HG02970 (cell line): ENCODE data around the gene DLD.
"Not testable (repeated sequence)": the region's sequence is repeated elsewhere in the genome, so short reads cannot be mapped to it uniquely, and the experiment has no call there.

Experiments used
- ATAC-seq: cut with Tn5 transposase; IDR thresholded peaks from one replicate; pipeline ENCODE4 v1.9.1; 2021; ENCODE audit warnings: mild to moderate bottlenecking, moderate library complexity, moderate number of reproducible peaks; ENCODE audit not compliant: unreplicated experiment, low FRiP score

Gene DLD, protein sequence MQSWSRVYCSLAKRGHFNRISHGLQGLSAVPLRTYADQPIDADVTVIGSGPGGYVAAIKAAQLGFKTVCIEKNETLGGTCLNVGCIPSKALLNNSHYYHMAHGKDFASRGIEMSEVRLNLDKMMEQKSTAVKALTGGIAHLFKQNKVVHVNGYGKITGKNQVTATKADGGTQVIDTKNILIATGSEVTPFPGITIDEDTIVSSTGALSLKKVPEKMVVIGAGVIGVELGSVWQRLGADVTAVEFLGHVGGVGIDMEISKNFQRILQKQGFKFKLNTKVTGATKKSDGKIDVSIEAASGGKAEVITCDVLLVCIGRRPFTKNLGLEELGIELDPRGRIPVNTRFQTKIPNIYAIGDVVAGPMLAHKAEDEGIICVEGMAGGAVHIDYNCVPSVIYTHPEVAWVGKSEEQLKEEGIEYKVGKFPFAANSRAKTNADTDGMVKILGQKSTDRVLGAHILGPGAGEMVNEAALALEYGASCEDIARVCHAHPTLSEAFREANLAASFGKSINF

DNA sequence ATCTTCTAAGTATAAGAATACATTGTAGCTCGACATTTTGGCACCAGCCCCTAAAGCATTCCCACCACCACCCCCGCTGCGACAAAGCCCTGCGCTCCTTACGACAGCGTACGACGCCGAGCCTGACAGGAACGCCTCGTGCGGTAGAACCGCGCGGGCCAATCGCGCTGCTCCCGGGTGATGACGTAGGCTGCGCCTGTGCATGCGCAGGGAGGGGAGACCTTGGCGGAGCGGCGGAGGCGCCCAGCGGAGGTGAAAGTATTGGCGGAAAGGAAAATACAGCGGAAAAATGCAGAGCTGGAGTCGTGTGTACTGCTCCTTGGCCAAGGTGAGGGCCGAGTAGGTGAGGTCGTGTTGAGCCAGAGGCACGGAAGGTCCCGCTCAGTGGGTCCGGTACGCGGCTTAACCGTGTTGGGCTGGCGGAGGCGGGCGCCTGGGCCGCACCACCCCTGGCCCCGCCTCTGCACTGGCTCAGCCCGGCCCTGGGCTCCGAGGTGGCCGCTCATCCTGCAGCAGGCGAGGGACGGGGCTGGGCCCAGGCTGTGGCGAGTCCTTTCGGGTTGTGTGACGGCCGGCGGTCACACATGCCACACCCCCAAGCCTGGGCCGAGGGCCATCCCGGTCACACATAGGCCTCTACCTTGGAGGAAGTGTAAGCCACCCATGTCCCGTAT is at the start of gene DLD:
Gene DLD, plus strand, starts transcription at position 222 of the 674 bp plus-strand sequence. Its CDS starts 68 bp downstream, at position 290.
- ATAC-seq = peak; percentile 98

DNA sequence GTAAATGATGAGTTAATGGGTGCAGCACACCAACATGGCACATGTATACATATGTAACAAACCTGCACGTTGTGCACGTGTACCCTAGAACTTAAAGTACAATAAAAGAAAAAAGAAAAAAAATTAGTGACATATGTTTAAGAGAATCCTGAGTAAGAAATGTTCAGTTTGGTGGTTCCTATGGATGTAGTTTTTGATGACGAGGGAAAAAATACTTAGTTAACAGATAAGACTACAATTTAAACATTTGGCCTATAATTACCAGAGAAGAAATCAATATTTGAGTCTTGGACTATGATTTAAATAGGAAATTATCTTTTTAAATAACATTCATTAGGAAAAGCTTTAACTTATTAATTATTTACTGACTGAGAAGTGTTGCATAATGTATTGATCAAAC is 48.8 kb upstream of the DLD start:
- ATAC-seq = no peak

DNA sequence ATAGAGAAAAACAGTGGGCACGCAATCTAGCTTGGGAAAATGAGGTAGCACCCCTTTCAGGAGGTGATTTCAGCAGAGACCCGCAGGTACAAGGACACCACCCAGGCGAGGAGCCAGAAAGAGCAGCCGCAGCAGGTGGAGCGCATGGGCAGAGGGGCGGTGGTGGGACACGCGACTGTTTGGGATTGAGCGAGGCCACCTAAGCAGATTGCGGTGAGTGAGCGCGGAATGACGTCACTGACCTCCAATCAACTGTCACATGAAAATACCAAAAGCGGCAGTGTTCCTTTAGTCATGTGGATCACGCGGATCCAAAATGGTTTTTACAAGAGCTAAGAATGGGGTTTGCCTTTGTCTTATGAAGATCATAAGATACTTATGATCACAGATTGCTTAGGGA is 47.8 kb upstream of the DLD start:
- no peak for ATAC-seq

DNA sequence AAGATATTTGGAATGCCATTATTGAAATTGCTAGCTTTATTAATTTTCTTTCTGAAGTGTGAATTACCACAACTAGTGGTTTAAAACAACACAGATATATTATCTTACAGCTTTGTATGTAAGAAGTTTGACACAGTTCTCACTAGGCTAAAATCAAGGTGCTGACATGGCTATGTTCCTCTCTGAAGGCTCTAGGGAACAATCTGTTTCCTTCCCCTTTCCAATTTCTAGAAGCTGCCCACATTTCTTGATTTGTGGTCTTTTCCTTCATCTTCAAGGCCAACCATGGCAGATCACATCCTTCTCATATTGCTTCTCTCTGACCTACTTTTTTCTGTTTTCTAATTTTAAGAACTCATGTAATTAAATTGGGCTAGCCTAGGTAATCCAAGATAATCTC is 44.7 kb upstream of the DLD start:
- ATAC-seq = no peak

DNA sequence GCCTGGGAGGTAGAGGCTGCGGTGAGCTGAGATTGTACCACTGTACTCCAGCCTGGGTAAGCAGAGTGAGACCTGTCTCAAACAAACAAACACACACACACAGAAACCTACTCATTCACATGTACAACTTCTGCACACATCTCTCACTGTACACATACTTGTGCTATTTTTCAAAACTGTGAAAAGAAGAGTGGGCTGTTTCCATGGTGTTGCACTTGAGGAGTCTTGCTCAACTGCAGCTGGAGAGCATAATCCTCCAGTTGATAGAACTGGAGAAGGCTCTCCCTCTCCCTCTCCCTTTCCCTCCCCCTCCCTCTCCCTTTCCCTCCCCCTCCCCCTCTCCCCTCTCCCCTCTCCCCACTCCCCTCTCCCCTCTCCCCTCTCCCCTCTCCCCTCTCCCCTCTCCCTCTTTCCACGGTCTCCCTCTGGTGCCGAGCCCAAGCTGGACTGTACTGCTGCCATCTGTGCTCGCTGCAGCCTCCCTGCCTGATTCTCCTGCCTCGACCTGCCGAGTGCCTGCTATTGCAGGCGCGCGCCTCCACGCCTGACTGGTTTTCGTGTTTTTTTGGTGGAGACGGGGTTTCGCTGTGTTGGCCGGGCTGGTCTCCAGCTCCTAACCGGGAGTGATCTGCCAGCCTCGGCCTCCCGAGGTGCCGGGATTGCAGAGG is 43.7 kb upstream of the DLD start:
- ATAC-seq = no peak

DNA sequence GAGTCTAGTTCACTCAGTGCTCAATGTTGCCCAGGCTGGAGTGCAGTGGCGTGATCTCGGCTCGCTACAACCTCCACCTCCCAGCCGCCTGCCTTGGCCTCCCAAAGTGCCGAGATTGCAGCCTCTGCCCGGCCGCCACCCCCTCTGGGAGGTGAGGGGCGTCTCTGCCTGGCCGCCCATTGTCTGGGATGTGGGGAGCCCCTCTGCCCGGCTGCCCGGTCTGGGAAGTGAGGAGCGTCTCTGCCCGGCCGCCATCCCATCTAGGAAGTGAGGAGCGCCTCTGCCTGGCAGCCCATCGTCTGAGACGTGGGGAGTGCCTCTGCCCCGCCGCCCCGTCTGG is 43.2 kb upstream of the DLD start:
- not testable (repeated sequence) for ATAC-seq

DNA sequence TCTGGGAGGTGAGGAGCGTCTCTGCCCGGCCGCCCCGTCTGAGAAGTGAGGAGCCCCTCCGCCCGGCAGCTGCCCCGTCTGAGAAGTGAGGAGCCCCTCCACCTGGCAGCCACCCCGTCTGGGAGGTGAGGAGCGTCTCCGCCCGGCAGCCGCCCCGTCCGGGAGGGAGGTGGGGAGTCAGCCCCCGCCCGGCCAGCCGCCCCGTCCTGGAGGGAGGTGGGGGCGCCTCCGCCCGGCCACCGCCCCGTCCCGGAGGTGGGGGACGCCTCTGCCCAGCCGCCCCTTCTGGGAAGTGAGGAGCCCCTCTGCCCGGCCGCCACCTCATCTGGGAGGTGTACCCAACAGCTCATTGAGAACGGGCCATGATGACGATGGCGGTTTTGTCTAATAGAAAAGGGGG is 42.8 kb upstream of the DLD start:
- ATAC-seq = not testable (repeated sequence)

DNA sequence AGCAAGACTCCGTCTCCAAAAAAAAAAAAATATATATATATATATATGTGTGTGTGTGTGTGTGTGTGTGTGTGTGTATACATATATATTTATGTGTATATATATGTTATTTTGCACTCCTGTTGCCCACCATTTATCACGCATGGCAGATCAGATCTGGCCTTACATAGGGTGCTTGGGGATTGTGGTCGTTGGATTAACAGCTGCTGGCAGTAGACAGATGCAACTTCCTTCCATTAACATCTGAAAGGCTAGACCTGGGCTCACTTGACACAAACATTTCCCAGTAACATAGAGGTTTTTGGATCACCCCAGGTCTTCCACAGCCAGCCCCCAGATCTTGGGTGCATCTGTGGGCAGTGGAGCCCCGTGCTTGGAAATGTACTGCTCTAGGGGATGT is 40.8 kb upstream of the DLD start:
- no peak for ATAC-seq

DNA sequence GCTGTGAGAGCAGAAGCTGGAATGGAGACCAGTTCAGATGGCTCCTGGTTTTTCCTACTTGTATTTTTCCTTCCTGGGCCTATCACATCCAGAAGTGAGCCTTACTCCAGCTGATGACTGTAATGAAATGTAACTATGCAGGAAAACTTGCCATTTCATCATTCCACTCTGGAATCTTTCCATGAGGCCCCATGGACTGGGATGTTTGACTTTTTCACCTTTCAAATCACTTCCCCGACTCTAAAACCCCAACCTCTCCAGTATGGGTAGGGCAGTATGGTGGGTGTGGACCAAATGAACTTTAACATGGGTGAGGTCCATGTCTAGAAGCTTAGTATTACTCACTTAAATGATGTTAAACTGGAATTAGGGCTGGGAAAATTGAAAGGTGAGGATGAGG is 40.3 kb upstream of the DLD start:
- no peak for ATAC-seq

DNA sequence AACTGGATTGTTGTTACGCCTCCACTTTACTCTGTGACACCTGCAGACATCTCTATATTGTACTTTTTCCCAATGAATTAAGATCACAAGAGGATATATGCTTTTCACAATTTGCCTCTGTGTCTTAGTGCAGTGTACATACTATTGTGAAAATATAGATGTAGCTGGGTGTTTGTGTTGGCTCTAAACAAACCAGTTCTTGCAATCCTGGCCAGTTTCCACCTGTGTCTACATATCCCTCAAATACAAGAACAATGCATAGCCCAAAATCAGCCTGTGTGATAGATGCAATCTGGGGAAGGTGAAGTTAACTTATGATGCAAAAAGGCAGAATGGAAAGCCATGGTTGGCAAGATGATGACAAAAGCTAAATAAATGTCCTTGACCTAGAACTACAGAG is 36.5 kb upstream of the DLD start:
- ATAC-seq = no peak

DNA sequence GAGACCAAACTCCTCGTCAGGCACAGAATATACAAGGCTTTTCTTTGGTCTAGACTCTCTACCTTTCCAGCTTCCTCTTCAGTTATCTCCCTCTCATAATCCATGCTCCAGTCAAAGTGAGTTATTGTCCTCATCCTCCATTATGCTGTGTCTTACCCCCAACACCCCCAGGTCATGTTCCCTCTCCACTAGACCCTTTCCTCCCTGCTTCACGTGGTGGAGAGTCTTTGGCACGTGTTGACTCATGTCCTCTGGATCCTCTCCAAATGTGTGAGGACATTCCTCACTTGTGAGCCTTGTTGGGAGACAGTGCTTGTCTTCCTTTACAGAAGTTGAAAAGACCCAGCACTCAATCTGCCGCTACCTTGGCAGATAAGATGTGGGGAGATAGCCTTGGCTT is 36.0 kb upstream of the DLD start:
- no peak for ATAC-seq

DNA sequence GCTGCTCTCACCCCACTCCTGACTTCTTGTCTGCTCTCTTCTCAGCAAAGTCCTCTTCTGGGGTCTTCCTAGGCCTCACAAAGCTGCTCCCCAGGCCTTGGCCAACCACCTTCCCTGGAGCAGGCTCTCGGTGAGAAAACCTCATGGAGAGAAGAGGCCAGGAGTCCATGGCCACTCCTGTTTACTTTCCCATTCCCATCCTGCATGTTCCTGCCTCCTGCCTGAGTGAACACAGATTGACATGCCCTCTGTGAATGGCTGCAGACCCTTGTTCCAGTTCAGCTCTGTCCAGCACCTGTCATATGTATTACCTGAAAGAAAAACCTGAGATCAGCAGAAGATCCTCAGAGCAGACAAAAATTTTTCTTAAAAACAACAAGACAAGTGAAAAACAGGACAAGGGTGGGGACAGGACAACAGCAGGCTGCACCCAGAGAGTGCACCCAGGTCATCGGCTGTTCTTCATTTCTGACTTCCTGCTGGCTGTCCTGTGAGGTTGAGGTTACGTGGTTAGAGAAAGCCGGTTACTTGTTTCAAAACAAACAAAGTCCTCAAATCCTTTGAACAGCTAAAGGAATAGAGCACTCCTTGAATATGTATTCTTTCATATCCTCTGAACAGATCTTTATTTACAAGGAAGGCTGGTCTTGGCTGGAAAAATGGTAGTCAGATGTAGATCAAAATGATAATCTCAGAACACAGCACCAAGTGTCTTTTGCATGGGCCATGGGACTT is 34.0 kb upstream of the DLD start:
- no peak for ATAC-seq

DNA sequence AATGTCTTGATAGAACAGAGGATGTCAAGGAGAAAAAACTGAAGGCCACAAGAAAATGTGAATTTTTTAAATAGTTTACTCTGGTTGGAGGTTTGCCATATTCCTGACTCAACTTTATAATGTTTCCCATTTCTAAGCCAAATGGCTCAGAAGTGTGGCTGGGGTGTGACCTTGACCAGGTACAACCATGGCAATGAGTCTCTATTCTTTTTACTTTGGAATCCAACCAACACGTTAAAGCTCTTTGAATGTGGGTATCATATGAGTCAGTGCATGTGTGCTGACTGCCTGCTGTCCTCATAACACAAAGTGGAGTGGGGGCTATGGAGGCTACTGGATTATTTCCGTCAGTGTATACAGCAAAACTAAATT is 33.5 kb upstream of the DLD start:
- ATAC-seq = no peak

DNA sequence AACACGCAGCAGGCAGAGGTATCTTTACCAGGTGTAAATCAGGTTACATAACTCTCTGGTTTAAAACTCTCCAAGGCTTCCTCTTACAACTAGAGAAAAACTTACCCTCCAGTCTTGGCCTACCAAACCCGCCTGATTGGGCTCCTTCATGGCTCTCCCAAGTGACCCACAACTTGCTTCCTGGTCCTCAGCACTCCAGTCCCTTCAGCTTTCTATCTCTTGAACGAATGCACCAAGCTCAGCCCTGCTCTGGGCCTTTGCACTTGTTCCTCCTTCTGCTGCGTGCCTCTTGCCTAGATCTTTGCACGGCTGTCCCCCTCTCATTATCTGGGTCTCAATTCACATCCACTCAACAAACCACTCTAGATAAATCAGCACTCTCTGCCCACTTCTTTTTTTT is 32.7 kb upstream of the DLD start:
- ATAC-seq = no peak

DNA sequence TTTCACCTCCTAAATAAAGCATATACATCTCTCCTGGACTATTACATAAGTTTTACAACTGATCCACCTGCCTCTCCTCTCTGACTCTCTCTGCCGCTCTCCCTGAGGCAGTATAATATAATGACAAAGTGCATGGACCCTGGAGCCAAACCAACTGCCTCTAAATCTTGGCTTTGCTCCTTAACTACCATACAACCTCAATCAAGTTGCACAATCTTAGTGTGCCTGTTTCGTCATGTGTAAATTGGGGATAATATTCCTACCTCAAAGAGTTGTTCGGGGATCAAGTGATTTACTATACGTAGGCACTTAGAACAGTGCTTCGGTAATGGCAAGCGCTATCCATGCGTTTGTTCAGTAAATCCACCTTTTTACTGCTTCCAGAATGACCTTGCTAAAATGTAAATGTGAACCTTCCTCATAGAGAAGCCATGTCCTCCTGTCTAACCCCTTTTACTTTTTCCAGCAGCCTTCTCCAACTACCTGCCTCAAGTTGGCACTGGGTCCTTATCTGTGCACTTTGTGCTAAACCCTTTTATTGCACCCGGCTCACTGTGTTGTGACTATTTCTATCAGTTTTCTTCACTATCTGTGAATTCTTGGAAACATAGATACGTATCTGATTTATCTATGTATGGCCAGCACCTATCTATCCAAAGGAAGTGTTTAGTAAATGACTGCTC is 30.6 kb upstream of the DLD start:
- ATAC-seq = no peak

DNA sequence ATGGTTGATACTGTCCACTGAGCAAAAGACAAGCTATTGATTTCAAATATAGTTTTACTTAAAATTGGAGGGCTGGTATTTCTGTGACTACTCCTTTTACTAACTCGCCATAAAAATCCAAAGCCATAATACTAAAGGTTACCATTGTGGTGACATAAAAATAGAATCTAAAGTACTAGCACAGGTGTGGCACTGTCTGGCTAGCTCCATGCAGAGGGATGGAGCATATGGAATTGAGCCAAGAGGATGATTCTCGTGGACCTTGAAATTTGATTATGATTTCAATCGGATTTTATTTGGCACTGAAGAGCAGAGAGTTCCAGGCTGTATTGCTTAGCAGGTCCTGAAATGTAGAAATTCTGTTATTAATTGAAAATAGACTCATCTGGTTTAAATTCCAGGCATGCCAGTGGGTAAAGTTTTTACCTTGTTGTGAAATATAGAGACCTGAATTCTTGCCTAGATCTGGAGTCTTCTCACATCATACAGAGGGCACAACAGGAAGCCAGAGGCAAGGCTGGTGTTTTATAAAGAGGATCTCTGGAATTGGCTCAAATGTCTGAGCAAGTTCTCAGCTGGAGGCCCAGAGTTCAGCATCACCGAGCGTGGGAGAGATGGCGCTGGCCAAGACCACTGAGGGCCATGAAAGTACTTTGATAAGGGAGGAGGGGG is 29.9 kb upstream of the DLD start:
- ATAC-seq = no peak

DNA sequence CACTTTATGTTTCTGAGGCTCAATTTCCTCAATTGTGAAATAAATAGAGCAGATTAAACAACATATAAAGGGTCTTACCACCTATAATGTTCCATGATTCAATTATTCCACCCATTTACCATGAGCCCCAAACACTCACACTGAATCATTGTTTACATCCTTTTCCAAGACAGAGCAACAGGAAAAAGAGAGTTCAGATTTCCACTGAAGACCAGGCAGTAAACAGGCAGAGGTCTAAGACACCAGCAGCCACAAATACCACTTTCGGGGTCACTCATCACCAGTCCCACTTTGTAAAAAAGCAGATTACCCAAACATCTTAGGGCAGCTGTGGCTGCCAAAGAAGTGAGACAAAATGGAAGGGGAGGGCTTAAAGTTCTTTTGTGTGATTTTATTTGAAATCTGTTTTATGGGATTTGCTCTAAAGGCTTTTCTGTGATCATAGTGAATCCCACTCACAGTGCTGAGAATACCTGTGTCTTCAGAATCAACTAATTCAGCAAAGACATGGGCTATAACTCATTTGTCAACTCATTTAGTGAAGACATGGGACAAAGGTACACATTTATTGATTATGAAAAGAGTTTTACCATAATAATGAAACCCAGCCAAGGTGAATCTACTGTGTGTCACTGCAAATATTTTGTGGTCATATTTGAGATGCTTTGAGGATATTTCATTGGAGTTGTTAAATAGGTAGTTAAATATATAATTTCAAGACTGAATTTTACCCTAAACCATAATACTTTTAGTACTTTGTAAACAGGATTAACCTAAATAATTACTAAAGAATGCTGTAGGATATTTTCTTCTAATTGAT is 24.8 kb upstream of the DLD start:
- no peak for ATAC-seq

DNA sequence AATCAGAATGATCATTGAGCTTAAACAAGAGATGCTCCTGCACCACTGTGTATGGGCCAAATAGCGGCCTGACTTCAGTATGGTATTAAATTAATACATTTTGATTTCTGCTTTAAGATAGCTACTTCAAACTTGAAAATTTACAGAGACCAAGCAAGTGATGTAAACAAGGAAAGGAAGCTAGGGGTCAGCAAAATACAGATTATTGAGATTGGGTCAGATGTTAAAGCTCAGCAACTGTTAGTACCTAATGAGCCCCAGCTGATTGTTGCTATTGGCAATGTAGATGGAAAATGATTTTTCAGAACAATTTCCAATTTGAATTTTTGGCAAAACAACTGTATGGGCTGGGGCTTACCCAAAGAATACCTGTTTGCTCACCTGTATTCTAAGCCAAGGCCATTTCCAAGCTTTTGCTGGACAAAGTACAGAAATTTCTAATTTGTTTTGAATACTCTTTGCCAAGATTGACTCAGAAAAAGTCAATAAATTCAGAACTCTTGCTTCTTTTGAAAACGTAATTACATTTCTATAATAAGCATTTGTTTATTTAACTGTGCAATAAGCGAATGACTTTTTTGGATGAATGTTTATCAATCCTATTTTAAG is 23.0 kb upstream of the DLD start:
- ATAC-seq = no peak
